GM13977 (cell line): ENCODE measurements around the gene PLD4.
"Not testable (repeated sequence)": the region's sequence is repeated elsewhere in the genome, so short reads cannot be mapped to it uniquely, and the experiment has no call there.

Experiments
- DNase-seq: peaks from one replicate; pipeline ENCODE4 v3.0.0; 2012; ENCODE audit warnings: low spot score
- CTCF ChIP-seq: IDR thresholded peaks from 2 replicates; pipeline ENCODE4 v1.5.1; 2012; ENCODE audit warnings: mild to moderate bottlenecking, control low read depth; ENCODE audit not compliant: insufficient read depth; ENCODE audit errors: extremely low read depth, missing control alignments
- in situ Hi-C: fragments of 300-500 bp; cut with MboI; formaldehyde crosslinking; loops from one replicate; pipeline ENCODE4 v1.12.0; 2022; ENCODE audit warnings: low sequenced_read_pairs, low pct_unique_long_range_greater_than_20kb, mixed read lengths, inconsistent platforms; ENCODE audit not compliant: unreplicated experiment

The PLD4 gene

DNA sequence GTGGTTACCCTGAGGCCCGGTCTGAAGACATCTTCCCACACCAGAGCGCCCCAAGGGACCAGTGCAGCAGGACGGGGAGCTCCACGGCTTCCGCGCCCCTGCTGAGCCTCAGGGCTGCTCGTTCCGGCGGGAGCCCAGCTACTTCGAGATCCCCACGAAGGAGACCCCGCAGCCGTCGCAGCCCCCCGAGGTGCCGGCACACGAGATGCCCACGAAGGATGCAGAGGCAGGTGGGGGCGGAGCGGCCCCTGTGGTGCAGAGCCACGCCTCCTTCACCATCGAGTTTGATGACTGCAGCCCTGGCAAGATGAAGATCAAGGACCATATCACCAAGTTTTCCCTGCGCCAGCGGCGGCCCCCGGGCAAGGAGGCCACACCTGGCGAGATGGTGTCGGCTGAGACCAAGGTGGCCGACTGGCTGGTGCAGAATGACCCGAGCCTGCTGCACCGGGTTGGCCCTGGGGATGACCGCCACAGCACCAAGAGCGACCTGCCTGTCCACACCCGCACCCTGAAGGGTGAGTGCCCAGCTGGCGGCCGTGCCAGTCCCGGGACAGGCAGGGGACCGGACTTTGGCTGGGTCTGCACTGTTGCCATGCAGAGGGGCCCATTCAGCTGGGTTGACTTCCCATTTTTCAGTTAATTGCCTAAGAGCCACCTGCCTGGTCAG lies 41.6 kb upstream of the PLD4 start:
- DNase-seq: no peak
- in situ Hi-C loops: no loop called here
- TF ChIP-seq CTCF: no peak

GRCh38 chr14:104883681-104884361 lies 40.9 kb upstream of the PLD4 start:
- no peak for TF ChIP-seq CTCF
- in situ Hi-C loops: no loop called here
- DNase-seq: no peak

DNA sequence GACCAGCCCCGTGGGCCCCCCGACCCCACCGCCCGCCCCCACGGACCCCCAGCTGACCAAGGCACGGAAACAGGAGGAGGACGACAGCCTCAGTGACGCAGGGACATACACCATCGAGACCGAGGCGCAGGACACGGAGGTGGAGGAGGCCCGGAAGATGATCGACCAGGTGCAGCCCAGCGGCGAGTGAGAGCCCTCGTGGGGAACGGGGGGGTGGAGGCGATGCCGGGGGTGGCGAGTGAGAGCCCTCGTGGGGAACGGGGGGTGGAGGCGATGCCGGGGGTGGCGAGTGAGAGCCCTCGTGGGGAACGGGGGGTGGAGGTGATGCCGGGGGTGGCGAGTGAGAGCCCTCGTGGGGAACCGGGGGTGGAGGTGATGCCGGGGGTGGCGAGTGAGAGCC lies 40.3 kb upstream of the PLD4 start:
- in situ Hi-C loops, DNase-seq: not testable (repeated sequence)

GRCh38 chr14:104885031-104885972 lies 39.4 kb upstream of the PLD4 start:
- no peak for TF ChIP-seq CTCF
- no peak for DNase-seq
- in situ Hi-C loops: no loop called here

DNA sequence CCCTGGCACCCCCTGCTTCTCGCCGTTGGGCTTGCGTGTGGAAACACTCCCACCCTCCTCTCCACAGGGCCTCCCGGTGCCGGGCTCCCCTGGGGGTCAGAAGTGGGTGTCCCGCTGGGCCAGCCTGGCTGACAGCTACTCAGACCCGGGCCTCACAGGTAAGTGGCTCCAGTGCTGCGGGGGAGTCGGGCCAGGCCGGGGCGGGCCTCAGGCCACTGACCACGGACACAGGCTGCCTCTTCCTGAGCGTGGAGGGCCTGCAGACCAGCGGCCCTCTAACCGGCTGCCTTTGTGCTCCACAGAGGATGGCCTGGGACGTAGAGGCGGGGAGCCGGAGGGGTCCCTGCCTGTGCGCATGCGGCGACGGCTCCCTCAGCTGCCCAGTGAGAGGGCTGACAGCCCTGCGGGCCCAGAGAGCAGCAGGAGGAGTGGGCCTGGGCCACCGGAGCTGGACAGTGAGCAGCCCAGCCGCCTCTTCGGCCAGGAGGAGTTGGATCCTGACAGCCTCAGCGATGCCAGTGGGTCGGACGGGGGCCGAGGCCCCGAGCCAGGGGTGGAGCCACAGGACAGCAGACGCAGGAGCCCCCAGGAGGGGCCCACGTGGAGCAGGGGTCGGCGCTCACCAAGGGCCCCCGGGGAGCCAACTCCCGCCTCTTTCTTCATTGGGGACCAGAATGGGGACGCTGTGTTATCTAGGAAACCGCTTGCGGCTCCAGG lies 38.5 kb upstream of the PLD4 start:
- in situ Hi-C loops: no loop called here
- no peak for TF ChIP-seq CTCF
- no peak for DNase-seq

DNA sequence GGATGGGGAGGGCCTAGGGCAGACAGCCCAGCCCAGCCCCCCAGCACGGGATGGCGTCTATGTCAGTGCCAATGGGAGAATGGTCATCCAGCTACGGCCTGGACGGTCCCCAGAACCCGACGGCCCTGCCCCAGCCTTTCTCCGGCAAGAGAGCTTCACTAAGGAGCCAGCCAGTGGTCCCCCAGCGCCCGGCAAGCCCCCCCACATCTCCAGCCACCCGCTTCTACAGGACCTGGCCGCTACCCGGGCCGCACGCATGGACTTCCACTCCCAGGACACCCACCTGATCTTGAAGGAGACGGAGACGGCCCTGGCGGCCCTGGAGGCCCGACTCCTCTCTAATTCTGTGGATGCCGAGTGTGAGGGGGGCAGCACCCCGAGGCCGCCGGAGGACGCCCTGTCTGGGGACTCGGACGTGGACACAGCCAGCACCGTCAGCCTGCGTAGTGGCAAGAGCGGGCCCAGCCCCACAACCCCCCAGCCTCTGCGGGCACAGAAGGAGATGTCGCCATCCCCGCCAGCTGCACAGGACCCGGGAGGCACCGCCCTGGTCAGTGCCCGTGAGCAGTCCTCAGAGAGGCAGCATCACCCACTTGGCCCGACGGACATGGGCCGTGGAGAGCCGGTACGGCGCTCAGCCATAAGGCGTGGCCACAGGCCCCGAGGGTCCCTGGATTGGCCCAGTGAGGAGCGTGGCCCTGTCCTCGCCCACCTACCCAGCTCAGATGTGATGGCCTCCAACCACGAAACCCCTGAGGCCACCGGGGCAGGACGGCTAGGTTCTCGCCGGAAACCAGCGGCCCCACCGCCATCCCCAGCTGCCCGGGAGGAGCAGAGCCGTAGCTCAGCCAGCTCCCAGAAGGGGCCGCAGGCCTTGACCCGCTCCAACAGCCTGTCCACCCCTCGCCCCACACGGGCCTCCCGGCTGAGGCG lies 37.7 kb upstream of the PLD4 start:
- in situ Hi-C loops: no loop called here
- no peak for TF ChIP-seq CTCF
- no peak for DNase-seq
